Fibroblast of lung (primary cell): ENCODE results near the gene DMBX1.

Experiments
- EZH2 ChIP-seq: IDR thresholded peaks from 2 replicates; pipeline ENCODE4 v1.5.1; 2012; ENCODE audit warnings: low read length, control low read depth, mild to moderate bottlenecking; ENCODE audit errors: missing control alignments
- TF ChIP-seq, protein P1 (sequence below), 2 donors: IDR thresholded peaks in 1 of 2; conservative IDR thresholded peaks in 1 of 2; 1 replicate in 1 of 2; 2 replicates in 1 of 2; pipeline ENCODE4 v1.5.1; 2011 to 2012; ENCODE audit warnings: low read length in 2 of 2, control low read depth in 1 of 2, inconsistent platforms in 1 of 2, low read depth in 1 of 2, mild to moderate bottlenecking in 1 of 2

DNA sequence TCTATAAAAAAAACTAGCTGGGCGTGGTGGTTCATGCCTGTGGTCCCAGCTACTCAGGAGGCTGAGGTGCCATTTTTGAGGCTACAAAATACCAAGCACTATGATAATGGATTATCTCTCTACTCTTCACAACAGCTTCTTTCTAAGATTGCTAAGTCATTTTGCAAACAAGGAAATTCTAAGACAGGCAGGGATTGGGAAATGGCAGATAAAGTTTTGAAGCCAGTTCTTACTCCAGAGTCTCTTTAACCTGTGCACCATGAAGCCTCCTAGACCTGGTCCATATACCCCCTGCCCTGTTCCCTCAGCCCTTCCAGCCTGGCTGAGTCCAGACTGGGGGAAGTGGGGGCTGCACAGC lies 39.5 kb upstream of the DMBX1 start:
- TF ChIP-seq, protein P1, sequence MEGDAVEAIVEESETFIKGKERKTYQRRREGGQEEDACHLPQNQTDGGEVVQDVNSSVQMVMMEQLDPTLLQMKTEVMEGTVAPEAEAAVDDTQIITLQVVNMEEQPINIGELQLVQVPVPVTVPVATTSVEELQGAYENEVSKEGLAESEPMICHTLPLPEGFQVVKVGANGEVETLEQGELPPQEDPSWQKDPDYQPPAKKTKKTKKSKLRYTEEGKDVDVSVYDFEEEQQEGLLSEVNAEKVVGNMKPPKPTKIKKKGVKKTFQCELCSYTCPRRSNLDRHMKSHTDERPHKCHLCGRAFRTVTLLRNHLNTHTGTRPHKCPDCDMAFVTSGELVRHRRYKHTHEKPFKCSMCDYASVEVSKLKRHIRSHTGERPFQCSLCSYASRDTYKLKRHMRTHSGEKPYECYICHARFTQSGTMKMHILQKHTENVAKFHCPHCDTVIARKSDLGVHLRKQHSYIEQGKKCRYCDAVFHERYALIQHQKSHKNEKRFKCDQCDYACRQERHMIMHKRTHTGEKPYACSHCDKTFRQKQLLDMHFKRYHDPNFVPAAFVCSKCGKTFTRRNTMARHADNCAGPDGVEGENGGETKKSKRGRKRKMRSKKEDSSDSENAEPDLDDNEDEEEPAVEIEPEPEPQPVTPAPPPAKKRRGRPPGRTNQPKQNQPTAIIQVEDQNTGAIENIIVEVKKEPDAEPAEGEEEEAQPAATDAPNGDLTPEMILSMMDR (conservative IDR thresholded peaks at IDR 0.05 in 1 of 2, IDR thresholded peaks at IDR 0.05 in 1 of 2; ENCODE audit: low read depth in 1 of 2, low read length in 2 of 2): no peak
- no peak for TF ChIP-seq EZH2
